HUES48 (cell line): ENCODE data around the gene PSMD11.

Source experiments
- H3K27ac ChIP-seq: one replicate; pipeline ENCODE4 v1.7.0; 2013; ENCODE audit warnings: low read depth, low read length, inconsistent platforms
- H3K27me3 ChIP-seq: 2 replicates; pipeline ENCODE4 v1.6.1; 2013; ENCODE audit warnings: mild to moderate bottlenecking, low read length; ENCODE audit not compliant: control insufficient read depth, insufficient read depth
- H3K36me3 ChIP-seq: 2 replicates; pipeline ENCODE4 v1.6.1; 2013; ENCODE audit warnings: low read length; ENCODE audit not compliant: control insufficient read depth, insufficient read depth
- H3K4me1 ChIP-seq: 2 replicates; pipeline ENCODE4 v1.6.1; 2013; ENCODE audit warnings: mild to moderate bottlenecking, low read length; ENCODE audit not compliant: control insufficient read depth, insufficient read depth
- H3K4me3 ChIP-seq: 2 replicates; pipeline ENCODE4 v1.5.1; 2013; ENCODE audit warnings: mild to moderate bottlenecking, low read depth, low read length
- H3K9ac ChIP-seq: 2 replicates; pipeline ENCODE4 v1.6.1; 2013; ENCODE audit warnings: mild to moderate bottlenecking, low read depth, low read length, moderate library complexity
- H3K9me3 ChIP-seq: 2 replicates; pipeline ENCODE4 v1.6.1; 2013; ENCODE audit warnings: low read length; ENCODE audit not compliant: control insufficient read depth, insufficient read depth

The PSMD11 gene

GRCh38 chr17:32463304-32463703, 19.0 kb downstream of the PSMD11 start:
- Histone ChIP-seq H3K36me3 (peaks cover 81% of the 10 kb centered on the region), H3K27ac (no peak overlapping the region), H3K9me3 (no peaks in the 10 kb centered on the region), H3K9ac (no peak overlapping the region), H3K27me3 (no peaks in the 10 kb centered on the region), H3K4me1 (no peaks in the 10 kb centered on the region), H3K4me3 (no peak overlapping the region)

DNA sequence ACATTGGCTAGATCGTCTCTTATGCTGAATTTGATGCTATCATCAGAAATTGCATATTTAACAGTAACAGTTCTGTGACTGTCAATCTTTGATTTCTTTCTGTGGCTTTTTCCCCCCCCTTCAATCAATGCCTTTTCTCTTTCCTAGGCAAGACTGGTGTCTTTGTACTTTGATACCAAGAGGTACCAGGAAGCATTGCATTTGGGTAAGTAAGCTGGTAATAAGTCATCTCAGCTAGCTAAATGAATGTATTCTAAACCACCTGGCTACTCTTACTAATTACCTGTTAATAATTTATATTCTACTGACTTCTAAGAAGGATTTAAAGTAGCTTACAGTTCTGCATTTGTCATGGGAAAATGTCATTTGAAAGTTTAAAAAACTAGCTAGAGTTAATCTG, 20.1 kb downstream of the PSMD11 start:
- no peaks in the 10 kb centered on the region for H3K9me3 ChIP-seq
- peaks cover 82% of the 10 kb centered on the region for H3K36me3 ChIP-seq
- H3K9ac ChIP-seq, result no peak overlapping the region
- no peaks in the 10 kb centered on the region for H3K27me3 ChIP-seq
- no peak overlapping the region for H3K27ac ChIP-seq
- no peak overlapping the region for H3K4me3 ChIP-seq
- no peaks in the 10 kb centered on the region for H3K4me1 ChIP-seq

- Histone ChIP-seq H3K9me3 (no peaks in the 10 kb centered on the region), H3K9ac (no peak overlapping the region), H3K4me3 (no peak overlapping the region), H3K27ac (no peak overlapping the region), H3K4me1 (no peaks in the 10 kb centered on the region), H3K27me3 (no peaks in the 10 kb centered on the region), H3K36me3 (peaks cover 96% of the 10 kb centered on the region)
Observed at GRCh38 chr17:32467949-32468348, 23.6 kb downstream of the PSMD11 start.

GRCh38 chr17:32470405-32471167, 26.3 kb downstream of the PSMD11 start:
- H3K4me3 ChIP-seq, result no peak overlapping the region
- no peak overlapping the region for H3K9ac ChIP-seq
- no peaks in the 10 kb centered on the region for H3K9me3 ChIP-seq
- no peaks in the 10 kb centered on the region for H3K4me1 ChIP-seq
- H3K36me3 ChIP-seq, result peaks cover 96% of the 10 kb centered on the region
- H3K27ac ChIP-seq, result no peak overlapping the region
- no peaks in the 10 kb centered on the region for H3K27me3 ChIP-seq

GRCh38 chr17:32471652-32472051, 27.3 kb downstream of the PSMD11 start:
- H3K27me3 ChIP-seq, result no peaks in the 10 kb centered on the region
- H3K4me3 ChIP-seq, result no peak overlapping the region
- H3K36me3 ChIP-seq, result peaks cover 96% of the 10 kb centered on the region

GRCh38 chr17:32475258-32475657, 30.9 kb downstream of the PSMD11 start:
- no peak overlapping the region for H3K9ac ChIP-seq
- no peaks in the 10 kb centered on the region for H3K9me3 ChIP-seq
- H3K4me3 ChIP-seq, result no peak overlapping the region
- peaks cover 6% of the 10 kb centered on the region for H3K4me1 ChIP-seq
- no peak overlapping the region for H3K27ac ChIP-seq
- H3K27me3 ChIP-seq, result no peaks in the 10 kb centered on the region
- peaks cover 97% of the 10 kb centered on the region for H3K36me3 ChIP-seq

More at GRCh38 chr17:32471652-32472051, 27.3 kb downstream of the PSMD11 start:
- Histone ChIP-seq H3K27ac (no peak overlapping the region), H3K4me1 (no peaks in the 10 kb centered on the region), H3K9ac (no peak overlapping the region), H3K9me3 (no peaks in the 10 kb centered on the region)

DNA sequence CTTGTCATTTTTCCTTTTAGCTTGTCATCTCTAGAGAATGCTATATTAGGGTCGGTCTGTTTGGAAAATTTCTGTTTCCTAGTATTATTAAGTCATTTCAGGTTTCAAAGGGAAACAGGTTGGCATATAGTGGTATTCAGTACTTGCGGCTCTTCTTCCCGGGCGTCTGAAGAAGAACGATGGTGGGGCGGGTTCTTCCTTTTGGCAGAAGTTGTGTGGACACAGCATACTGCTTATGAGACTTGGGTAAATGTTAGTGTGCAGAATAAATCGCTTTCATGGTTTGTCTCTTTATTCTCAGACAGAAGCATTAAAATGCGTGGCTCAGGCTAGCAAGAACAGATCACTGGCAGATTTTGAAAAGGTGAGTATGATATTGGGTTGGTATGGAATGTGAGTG, 32.9 kb downstream of the PSMD11 start:
- H3K27ac ChIP-seq, result no peak overlapping the region
- no peaks in the 10 kb centered on the region for H3K9me3 ChIP-seq
- H3K9ac ChIP-seq, result no peak overlapping the region
- peaks cover 97% of the 10 kb centered on the region for H3K36me3 ChIP-seq
- H3K4me3 ChIP-seq, result no peak overlapping the region
- peaks cover 6% of the 10 kb centered on the region for H3K4me1 ChIP-seq
- H3K27me3 ChIP-seq, result no peaks in the 10 kb centered on the region

DNA sequence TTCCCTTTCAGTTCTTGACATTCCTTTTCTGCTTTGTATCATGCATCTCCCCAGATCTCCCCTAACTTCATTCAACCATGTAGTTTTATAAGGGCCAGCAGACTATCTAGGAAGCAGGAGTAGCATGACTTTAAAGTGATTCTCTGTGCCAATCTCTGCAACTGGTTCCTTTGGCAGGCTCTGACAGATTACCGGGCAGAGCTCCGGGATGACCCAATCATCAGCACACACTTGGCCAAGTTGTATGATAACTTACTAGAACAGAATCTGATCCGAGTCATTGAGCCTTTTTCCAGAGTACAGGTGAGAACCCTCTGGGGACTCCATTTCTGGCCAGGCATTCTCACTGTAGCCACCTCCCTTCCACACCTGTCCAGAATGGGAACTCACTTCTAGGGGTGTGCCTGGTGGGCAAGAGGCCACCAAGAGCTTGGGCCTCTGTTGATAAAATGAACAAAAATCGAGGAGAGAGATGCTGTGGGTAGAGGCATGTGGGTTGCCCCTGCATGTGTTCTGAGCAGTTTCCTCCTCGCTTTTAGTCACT, 34.8 kb downstream of the PSMD11 start:
- H3K9ac ChIP-seq, result no peak overlapping the region
- H3K27ac ChIP-seq, result no peak overlapping the region
- peaks cover 21% of the 10 kb centered on the region for H3K4me1 ChIP-seq
- no peaks in the 10 kb centered on the region for H3K9me3 ChIP-seq
- H3K27me3 ChIP-seq, result no peaks in the 10 kb centered on the region
- H3K4me3 ChIP-seq, result no peak overlapping the region
- H3K36me3 ChIP-seq, result peaks cover 91% of the 10 kb centered on the region

- no peaks in the 10 kb centered on the region for H3K27me3 ChIP-seq
- H3K27ac ChIP-seq, result no peak overlapping the region
- H3K36me3 ChIP-seq, result peaks cover 70% of the 10 kb centered on the region
- no peaks in the 10 kb centered on the region for H3K9me3 ChIP-seq
- H3K4me1 ChIP-seq, result peaks cover 29% of the 10 kb centered on the region
- H3K4me3 ChIP-seq, result no peak overlapping the region
- H3K9ac ChIP-seq, result no peak overlapping the region
Observed at GRCh38 chr17:32481193-32481592, 36.9 kb downstream of the PSMD11 start.

DNA sequence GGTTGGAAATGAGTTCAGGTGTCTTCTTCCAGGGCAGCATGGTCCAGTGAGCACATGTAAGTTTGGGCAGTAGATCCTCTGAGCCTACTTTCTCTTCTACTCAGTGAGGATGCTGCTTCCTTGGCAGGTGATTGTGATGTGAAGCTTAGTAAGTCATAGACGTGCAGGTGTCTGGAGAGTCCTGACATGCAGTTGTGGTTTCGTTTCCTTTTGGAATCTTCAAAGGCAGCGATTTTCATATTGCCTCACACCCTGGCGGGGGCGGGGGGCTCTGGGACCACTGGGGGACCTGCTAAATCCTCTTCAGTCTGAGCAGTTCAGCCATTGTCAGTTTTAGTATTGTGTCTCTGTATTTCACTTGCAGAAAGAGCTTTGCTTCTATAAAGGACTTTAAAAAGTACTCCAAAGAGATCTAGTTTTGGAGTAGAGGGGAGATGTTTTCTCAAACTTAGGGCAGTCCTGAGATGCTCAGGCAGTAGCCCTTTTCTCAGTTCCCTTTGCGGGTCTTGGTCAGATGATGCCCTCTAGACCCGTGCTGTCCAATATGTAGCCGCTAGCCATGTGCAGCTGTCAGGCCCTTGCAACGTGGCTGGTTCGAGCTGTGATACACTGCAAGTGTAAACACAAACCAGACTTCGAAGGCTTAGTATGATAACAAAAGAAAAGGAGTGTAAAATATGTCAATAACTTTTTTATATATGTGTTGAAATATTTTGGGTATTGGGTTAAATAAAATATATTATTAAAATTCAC, 38.4 kb downstream of the PSMD11 start:
- Histone ChIP-seq H3K27ac (peak overlapping the region; percentile 91), H3K4me3 (no peak overlapping the region), H3K4me1 (peaks cover 30% of the 10 kb centered on the region), H3K9me3 (no peaks in the 10 kb centered on the region), H3K27me3 (no peaks in the 10 kb centered on the region), H3K36me3 (peaks cover 55% of the 10 kb centered on the region), H3K9ac (no peak overlapping the region)

- Histone ChIP-seq H3K9me3 (no peaks in the 10 kb centered on the region), H3K9ac (no peak overlapping the region), H3K27me3 (no peaks in the 10 kb centered on the region), H3K36me3 (peaks cover 53% of the 10 kb centered on the region), H3K4me1 (peaks cover 32% of the 10 kb centered on the region), H3K4me3 (no peak overlapping the region), H3K27ac (peak overlapping the region; percentile 91)
Observed at GRCh38 chr17:32483451-32484019, 39.2 kb downstream of the PSMD11 start.
